ENCODE measurements around the gene PPCDC.

PPCDC gene

GRCh38 chr15:75021341-75021740, 2.0 kb upstream of the PPCDC start:
- no peak for ATAC-seq
- no peak for TF ChIP-seq TCF4 (CRISPR knock-in tag; IDR thresholded peaks at IDR 0.05; ENCODE audit: borderline replicate concordance)
- no peak for TF ChIP-seq GLIS3 (CRISPR knock-in tag; IDR thresholded peaks at IDR 0.05)
- TF ChIP-seq CSRNP3 (CRISPR knock-in tag; IDR thresholded peaks at IDR 0.05), result no peak
- no peak for TF ChIP-seq ISL1 (CRISPR knock-in tag; IDR thresholded peaks at IDR 0.05)
- no peak for TF ChIP-seq POU6F1 (CRISPR knock-in tag; IDR thresholded peaks at IDR 0.05; ENCODE audit: borderline replicate concordance, low read depth)
- TF ChIP-seq ZNF70 (CRISPR knock-in tag; IDR thresholded peaks at IDR 0.05), result no peak
- TF ChIP-seq, protein P1, sequence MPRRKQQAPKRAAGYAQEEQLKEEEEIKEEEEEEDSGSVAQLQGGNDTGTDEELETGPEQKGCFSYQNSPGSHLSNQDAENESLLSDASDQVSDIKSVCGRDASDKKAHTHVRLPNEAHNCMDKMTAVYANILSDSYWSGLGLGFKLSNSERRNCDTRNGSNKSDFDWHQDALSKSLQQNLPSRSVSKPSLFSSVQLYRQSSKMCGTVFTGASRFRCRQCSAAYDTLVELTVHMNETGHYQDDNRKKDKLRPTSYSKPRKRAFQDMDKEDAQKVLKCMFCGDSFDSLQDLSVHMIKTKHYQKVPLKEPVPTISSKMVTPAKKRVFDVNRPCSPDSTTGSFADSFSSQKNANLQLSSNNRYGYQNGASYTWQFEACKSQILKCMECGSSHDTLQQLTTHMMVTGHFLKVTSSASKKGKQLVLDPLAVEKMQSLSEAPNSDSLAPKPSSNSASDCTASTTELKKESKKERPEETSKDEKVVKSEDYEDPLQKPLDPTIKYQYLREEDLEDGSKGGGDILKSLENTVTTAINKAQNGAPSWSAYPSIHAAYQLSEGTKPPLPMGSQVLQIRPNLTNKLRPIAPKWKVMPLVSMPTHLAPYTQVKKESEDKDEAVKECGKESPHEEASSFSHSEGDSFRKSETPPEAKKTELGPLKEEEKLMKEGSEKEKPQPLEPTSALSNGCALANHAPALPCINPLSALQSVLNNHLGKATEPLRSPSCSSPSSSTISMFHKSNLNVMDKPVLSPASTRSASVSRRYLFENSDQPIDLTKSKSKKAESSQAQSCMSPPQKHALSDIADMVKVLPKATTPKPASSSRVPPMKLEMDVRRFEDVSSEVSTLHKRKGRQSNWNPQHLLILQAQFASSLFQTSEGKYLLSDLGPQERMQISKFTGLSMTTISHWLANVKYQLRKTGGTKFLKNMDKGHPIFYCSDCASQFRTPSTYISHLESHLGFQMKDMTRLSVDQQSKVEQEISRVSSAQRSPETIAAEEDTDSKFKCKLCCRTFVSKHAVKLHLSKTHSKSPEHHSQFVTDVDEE (CRISPR knock-in tag; IDR thresholded peaks at IDR 0.05), result no peak
- TF ChIP-seq CREB5 (CRISPR knock-in tag; IDR thresholded peaks at IDR 0.05; ENCODE audit: low read depth), result no peak
- no peak for TF ChIP-seq BACH2 (CRISPR knock-in tag; IDR thresholded peaks at IDR 0.05; ENCODE audit: borderline replicate concordance)
- no peak for TF ChIP-seq ZNF8 (CRISPR knock-in tag; IDR thresholded peaks at IDR 0.05)
- no peak for TF ChIP-seq RARB (CRISPR knock-in tag; IDR thresholded peaks at IDR 0.05)
- TF ChIP-seq ARNTL (CRISPR knock-in tag; IDR thresholded peaks at IDR 0.05; ENCODE audit: borderline replicate concordance, low read depth), result no peak
- TF ChIP-seq SNAI2 (CRISPR knock-in tag; IDR thresholded peaks at IDR 0.05), result no peak
- no peak for TF ChIP-seq ZFP3 (CRISPR knock-in tag; IDR thresholded peaks at IDR 0.05)
- TF ChIP-seq CSDC2 (CRISPR knock-in tag; IDR thresholded peaks at IDR 0.05), result no peak
- no peak for TF ChIP-seq TOX (CRISPR knock-in tag; IDR thresholded peaks at IDR 0.05; ENCODE audit: borderline replicate concordance)

DNA sequence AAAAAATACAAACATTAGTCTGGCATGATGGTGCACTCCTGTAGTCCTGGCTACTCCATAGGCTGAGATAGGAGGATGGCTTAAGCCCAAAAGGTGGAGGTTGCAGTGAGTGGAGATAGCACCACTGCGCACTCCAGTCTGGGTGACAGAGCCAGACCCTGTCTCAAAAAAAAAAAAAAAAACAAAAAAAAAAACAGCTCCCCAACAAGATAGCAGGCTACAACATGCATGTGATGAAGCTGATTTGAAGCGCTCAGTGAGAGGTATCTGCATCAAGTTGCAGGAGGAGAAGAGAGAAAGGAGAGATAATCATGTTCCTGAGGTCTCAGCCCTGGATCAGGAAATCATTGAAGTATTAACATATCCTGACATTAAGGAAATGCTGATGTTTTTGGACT, 608 bp upstream of the PPCDC start:
- ATAC-seq, result no peak
- TF ChIP-seq CSDC2 (CRISPR knock-in tag; IDR thresholded peaks at IDR 0.05), result no peak
- TF ChIP-seq ISL1 (CRISPR knock-in tag; IDR thresholded peaks at IDR 0.05), result no peak
- no peak for TF ChIP-seq ZFP30 (CRISPR knock-in tag; IDR thresholded peaks at IDR 0.05)
- no peak for TF ChIP-seq POU6F1 (CRISPR knock-in tag; IDR thresholded peaks at IDR 0.05; ENCODE audit: borderline replicate concordance, low read depth)
- TF ChIP-seq PATZ1 (CRISPR knock-in tag; IDR thresholded peaks at IDR 0.05; ENCODE audit: borderline replicate concordance), result no peak
- no peak for TF ChIP-seq PPARA (CRISPR knock-in tag; IDR thresholded peaks at IDR 0.05; ENCODE audit: borderline replicate concordance)
- no peak for TF ChIP-seq ZNF8 (CRISPR knock-in tag; IDR thresholded peaks at IDR 0.05)
- TF ChIP-seq GLIS3 (CRISPR knock-in tag; IDR thresholded peaks at IDR 0.05), result no peak
- TF ChIP-seq TCF4 (CRISPR knock-in tag; IDR thresholded peaks at IDR 0.05; ENCODE audit: borderline replicate concordance), result no peak
- TF ChIP-seq OSR1 (CRISPR knock-in tag; IDR thresholded peaks at IDR 0.05), result no peak
- TF ChIP-seq ZNF565 (CRISPR knock-in tag; conservative IDR thresholded peaks at IDR 0.05; ENCODE audit: low read depth), result no peak
